ENCODE data around the gene SASH1.
"Not testable (repeated sequence)": the region's sequence is repeated elsewhere in the genome, so short reads cannot be mapped to it uniquely, and the experiment has no call there.

The SASH1 gene

DNA sequence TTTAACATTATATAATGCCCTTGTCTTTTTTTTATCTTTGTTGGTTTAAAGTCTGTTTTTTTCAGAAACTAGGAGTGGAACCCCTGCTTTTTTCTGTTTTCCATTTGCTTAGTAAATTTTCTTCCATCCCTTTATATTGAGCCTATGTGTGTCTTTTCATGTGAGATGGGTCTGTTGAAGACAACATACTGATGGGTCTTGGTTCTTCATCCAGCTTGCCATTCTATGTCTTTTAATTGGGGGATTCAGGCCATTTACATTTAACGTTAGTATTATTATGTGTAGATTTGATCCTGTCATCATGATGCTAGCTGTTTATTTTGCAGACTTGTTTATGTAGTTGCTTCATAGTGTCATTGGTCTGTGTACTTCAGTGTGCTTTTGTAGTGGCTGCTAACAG, 243.0 kb downstream of the SASH1 start:
- not testable (repeated sequence) for DNase-seq (ENCODE audit: low read depth)

DNA sequence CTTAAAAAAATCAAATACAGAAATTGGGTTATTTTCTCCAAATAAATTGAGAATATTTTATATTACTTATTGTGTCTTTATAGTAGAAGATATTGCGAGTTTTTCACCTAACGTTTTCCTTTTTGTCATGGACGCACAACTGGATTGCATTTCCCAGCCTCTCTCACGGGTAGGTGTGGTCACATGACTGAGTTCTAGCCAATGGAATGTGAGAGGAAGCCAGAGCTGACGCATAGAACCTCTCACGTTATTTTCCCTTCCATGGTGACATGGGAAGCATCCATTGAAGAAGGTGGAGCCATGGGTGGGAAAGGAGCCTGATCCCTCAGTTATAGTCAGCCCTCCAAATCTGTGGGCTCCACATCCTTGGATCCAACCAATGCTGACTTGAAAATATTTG, 248.2 kb downstream of the SASH1 start:
- no peak for DNase-seq (ENCODE audit: low read depth)

DNA sequence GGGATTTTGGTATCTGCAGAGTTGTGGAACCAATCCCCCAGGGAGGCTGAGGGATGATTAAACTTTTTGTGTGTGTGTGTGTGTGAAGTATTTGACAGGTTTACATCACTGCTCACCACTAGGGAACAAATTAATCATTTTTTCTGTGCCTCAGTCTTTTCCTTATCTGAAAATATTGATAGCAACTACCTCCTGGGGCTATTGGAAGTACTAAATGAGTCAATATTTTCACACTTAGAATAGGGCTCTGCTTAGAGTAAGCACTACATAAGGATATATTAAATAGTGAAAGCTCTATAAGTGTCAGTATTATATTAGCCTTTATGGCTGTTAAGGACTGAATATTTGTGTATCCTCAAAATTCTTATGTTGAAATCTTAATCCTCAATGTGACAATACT, 249.0 kb downstream of the SASH1 start:
- DNase-seq (ENCODE audit: low read depth) = no peak

DNA sequence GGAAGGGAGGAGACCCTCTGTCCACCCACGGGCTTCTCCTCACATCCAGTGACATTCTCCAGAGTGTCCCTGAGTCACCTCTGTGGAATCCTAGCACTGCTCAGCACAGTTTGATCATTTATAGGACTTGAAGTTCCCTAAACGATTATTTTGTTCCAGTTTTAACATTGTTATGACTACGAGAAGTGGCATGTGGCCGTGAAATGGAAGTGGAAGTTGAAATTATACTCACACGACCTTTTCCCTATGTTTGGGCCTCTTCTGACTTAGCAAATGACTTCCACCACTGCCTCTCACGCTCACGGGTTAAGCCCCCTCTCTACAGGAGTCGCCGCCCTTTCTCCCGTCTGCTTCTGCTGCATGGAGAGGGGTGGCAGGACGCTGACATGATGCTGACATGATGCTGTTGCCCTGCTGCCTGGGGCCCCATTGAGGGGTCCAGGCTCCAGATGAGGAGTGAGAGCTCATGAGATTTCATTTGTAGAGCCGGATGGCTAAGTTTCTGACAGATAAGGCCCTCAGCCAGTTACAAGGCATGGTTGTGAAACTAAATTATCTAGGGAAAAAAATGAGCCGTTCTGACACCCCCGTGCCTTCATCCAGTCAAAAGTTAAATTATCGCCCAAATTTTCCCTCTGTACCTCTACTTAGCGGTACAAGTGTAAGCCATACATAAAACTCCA, 250.6 kb downstream of the SASH1 start:
- DNase-seq (ENCODE audit: low read depth) = no peak

DNA sequence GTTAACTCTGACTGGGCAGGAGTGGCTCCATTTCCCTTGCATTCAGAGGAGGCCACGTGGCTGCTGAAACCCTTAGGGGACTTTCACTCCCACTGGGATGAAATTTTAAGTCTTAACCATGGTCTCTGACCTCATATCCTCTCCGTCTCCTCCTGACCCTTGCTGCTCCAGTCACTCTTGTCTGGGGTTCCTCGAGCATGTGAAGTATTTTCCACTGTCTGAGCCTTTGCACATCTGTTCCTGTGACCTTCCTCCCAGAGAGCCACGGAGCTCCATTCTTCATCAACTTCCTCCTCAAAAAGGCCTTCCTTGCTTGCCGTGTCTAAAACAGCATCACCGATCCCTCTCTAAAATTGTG, 251.2 kb downstream of the SASH1 start:
- DNase-seq (ENCODE audit: low read depth) = no peak

DNA sequence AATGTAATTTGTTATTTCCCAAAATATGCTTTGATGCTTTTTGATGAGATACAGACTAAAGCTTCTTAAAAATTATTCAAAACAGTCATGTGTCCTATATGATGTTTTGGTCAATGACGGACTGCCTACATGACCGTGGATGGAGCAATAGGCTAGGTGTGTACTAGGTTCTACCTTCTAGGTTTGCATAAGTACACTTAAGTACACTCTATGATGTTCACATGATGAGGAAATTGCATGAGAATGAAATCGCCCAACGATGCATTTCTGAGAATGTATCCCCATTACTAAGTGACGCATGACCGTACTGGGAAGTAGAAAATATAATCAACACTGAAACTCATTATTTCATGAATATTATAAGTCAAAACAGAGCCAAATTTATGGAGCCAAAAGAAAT, 252.9 kb downstream of the SASH1 start:
- no peak for DNase-seq (ENCODE audit: low read depth)

DNA sequence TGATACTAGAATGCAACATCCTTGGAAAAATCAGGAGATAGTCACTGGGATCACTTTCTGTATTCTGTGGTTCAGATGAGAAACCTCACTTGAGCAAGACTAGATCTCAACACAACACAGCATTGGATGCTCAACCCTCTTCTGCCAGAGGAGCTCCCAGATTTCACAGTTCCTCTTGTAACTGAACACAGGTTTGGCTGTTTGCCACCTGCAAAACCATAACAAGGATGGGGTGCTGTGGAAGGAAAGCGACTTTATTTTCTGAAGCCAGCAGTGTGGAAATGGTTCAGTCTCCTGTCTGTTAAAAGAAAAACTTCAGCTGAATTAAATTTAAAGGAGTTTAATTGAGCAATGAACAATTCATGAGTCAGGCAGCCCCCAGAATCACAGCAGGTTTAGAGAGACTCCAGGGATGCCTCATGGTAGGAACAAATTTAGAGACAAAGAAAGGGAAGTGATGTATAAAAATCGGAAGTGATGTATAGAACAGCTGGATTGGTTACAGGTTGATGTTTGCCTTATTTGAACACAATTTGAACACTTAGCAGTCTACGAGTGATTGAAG, 254.3 kb downstream of the SASH1 start:
- no peak for DNase-seq (ENCODE audit: low read depth)

DNA sequence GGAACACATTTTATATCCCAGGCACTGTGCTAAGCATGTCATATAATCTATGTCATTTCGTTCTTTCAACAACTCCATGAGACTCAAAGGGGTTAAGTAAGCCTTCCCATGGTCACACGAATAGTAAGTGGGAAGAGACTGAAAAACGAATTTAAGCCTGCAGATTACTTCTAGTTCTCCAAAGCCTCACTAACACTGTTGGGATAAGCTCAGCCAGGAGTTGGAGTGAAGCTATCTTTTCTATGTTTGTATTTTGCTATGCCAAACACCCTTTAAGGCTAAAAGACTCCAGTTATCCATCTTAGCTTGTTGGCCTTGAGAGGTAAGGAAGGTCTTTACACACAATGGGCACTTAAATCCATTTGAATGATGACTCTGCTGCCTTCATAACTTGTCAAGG, 256.1 kb downstream of the SASH1 start:
- DNase-seq (ENCODE audit: low read depth) = no peak

DNA sequence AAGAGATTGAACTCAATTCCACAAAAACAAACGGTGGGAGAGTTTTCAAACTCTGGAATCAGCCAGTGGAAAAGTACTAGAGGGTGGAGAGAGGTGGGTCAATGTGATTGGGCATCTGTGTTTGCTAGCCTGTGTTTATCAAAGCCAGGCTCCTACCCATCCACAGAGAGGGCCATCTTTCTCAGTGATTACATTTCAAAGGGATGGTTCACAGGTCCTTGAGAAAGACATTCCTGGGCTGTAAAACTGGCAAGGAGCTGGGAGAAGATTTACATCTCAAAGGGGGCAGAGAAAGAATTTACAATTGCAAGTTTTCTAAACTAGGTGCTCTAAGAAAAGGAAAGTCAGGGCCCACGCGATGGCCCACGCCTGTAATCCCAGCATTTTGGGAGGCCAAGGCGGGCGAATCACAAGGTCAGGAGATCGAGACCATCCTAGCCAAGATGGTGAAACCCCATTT, 257.4 kb downstream of the SASH1 start:
- no peak for DNase-seq (ENCODE audit: low read depth)

All from stimulated activated CD8-positive, alpha-beta memory T cell treated with anti-CD3 and anti-CD28 coated beads, Interleukin-7, amount 100 ng/mL, for 24 hours (primary cell).